Keratinocyte (primary cell): ENCODE measurements around the gene ACACA. TPM values are rescaled to one million over a fixed set of nuclear protein-coding genes. Genes with fewer than 3 reads are reported as not detected.

Source experiments
- DNase-seq: peaks from one replicate; pipeline ENCODE4 v3.0.0-alpha.2; 2011; ENCODE audit warnings: low read depth, missing footprints, low spot score
- FAIRE-seq: peaks from 2 replicates; lab custom pipeline; 2011; peaks lifted over from hg19 to GRCh38; lab: Jason Lieb, UNC
- H2AFZ ChIP-seq: 2 replicates; pipeline ENCODE4 v1.6.0; 2012; ENCODE audit warnings: low read length, control low read depth, inconsistent platforms; ENCODE audit not compliant: control insufficient read depth
- H3K27ac ChIP-seq: 2 replicates; pipeline ENCODE4 v1.5.1; 2011; ENCODE audit warnings: low read length; ENCODE audit not compliant: control insufficient read depth, insufficient read depth
- H3K27me3 ChIP-seq: 3 replicates; pipeline ENCODE4 v1.6.0; 2011; ENCODE audit warnings: low read length; ENCODE audit not compliant: control insufficient read depth, insufficient read depth; ENCODE audit errors: extremely low read depth
- H3K36me3 ChIP-seq, 2 experiments: 2 replicates in 1 of 2; 3 replicates in 1 of 2; pipeline ENCODE4 v1.5.1; 2011; ENCODE audit warnings: low read length in 2 of 2, mild to moderate bottlenecking in 1 of 2; ENCODE audit not compliant: control insufficient read depth in 2 of 2, insufficient read depth in 2 of 2; ENCODE audit errors: extremely low read depth in 1 of 2
- H3K4me1 ChIP-seq: 3 replicates; pipeline ENCODE4 v1.5.1; 2011; ENCODE audit warnings: low read length; ENCODE audit not compliant: control insufficient read depth, insufficient read depth; ENCODE audit errors: extremely low read depth
- H3K4me2 ChIP-seq: 3 replicates; pipeline ENCODE4 v1.6.0; 2011; ENCODE audit warnings: low read depth, low read length; ENCODE audit not compliant: control insufficient read depth, insufficient read depth; ENCODE audit errors: extremely low read depth
- H3K4me3 ChIP-seq, 3 experiments: fragments of 200-600 bp in 1 of 3; sonication (generic) in 1 of 3; 2 replicates in 2 of 3; 3 replicates in 1 of 3; pipeline ENCODE4 v1.5.1; 2011 to 2016; ENCODE audit warnings: low read length in 3 of 3, mild to moderate bottlenecking in 3 of 3, control low read depth in 2 of 3, inconsistent platforms in 1 of 3, low read depth in 1 of 3, mixed read lengths in 1 of 3, mixed run types in 1 of 3, moderate library complexity in 1 of 3; ENCODE audit not compliant: control insufficient read depth in 2 of 3, insufficient read depth in 2 of 3; ENCODE audit errors: extremely low read depth in 1 of 3
- H3K79me2 ChIP-seq: 2 replicates; pipeline ENCODE4 v1.6.0; 2012; ENCODE audit warnings: low read length; ENCODE audit not compliant: control insufficient read depth, insufficient read depth
- H3K9ac ChIP-seq: 3 replicates; pipeline ENCODE4 v1.6.0; 2011; ENCODE audit warnings: low read length; ENCODE audit not compliant: control insufficient read depth, insufficient read depth; ENCODE audit errors: extremely low read depth
- H3K9me1 ChIP-seq: 3 replicates; pipeline ENCODE4 v1.6.0; 2011; ENCODE audit warnings: low read length; ENCODE audit not compliant: control insufficient read depth, insufficient read depth; ENCODE audit errors: extremely low read depth
- H3K9me3 ChIP-seq: 2 replicates; pipeline ENCODE4 v1.5.1; 2012; ENCODE audit warnings: low read depth, low read length; ENCODE audit not compliant: control insufficient read depth
- H4K20me1 ChIP-seq: 3 replicates; pipeline ENCODE4 v1.6.0; 2011; ENCODE audit warnings: low read length; ENCODE audit not compliant: control insufficient read depth, insufficient read depth; ENCODE audit errors: extremely low read depth
- CTCF ChIP-seq, 3 experiments: IDR thresholded peaks in 1 of 3; conservative IDR thresholded peaks in 1 of 3; optimal IDR thresholded peaks in 1 of 3; 2 replicates in 2 of 3; 3 replicates in 1 of 3; pipeline versions ENCODE3 to v1.5.1; 2011; ENCODE audit warnings: low read length in 3 of 3, mild to moderate bottlenecking in 3 of 3, moderate library complexity in 2 of 3, control low read depth in 1 of 3, inconsistent platforms in 1 of 3; ENCODE audit not compliant: insufficient read depth in 2 of 3; ENCODE audit errors: extremely low read depth in 1 of 3
- EZH2 ChIP-seq: IDR thresholded peaks from one replicate; pipeline ENCODE4 v1.6.1; 2012; ENCODE audit warnings: inconsistent platforms, mild to moderate bottlenecking, low read length, moderate library complexity
- dilution Hi-C: fragments of 300-500 bp; cut with MboI; formaldehyde crosslinking; loops from one replicate; pipeline ENCODE4 v1.7.0; 2020; ENCODE audit warnings: low sequenced_read_pairs; ENCODE audit not compliant: extremely low pct_ligation_motif_present
- polyA plus RNA-seq, 5 experiments: library from polyadenylated mRNA; depleted of rRNA in 3 of 5; stranded (reverse) in 3 of 5; stranded (forward) in 1 of 5; unstranded in 1 of 5; fragments of >200 nt; gene quantifications; 1 replicate in 1 of 5; 2 replicates in 3 of 5; 3 replicates in 1 of 5; pipeline versions ENCODE4 v1.2.1 to v1.2.3, GENCODE V29; 2011 to 2012; ENCODE audit warnings: missing spikeins in 2 of 5, low read depth in 1 of 5, low replicate concordance in 1 of 5

The ACACA gene
- polyA plus RNA-seq, 1 donor (not counting 4 experiments of a cell fraction or from before 2014, with no cell fraction given), result 85.8 TPM

- Histone ChIP-seq H3K79me2 (peaks cover 14% of the 10 kb centered on the region), H4K20me1 (no peaks in the 10 kb centered on the region), H3K4me3 (no peak overlapping the region), H3K27ac (no peak overlapping the region), H3K9ac (no peak overlapping the region), H3K4me2 (no peak overlapping the region), H2AFZ (no peak overlapping the region), H3K36me3 (no peaks in the 10 kb centered on the region), H3K9me3 (no peaks in the 10 kb centered on the region), H3K9me1 (no peaks in the 10 kb centered on the region), H3K27me3 (no peaks in the 10 kb centered on the region), H3K4me1 (peaks cover 19% of the 10 kb centered on the region)
- no peak for TF ChIP-seq CTCF (optimal IDR thresholded peaks at IDR 0.05 in 1 of 3, IDR thresholded peaks at IDR 0.05 in 1 of 3, conservative IDR thresholded peaks at IDR 0.05 in 1 of 3; ENCODE audit: extremely low read depth in 1 of 3, insufficient read depth in 2 of 3, low read length in 3 of 3)
- TF ChIP-seq EZH2, result no peak
- FAIRE-seq, result no peak
- dilution Hi-C loops, result no loop called here
- DNase-seq, result no peak
These were observed 6.1 kb downstream of the ACACA start for GRCh38 chr17:37400505-37400904.

- no peak overlapping the region for H3K27ac ChIP-seq
These were observed 7.3 kb downstream of the ACACA start for GRCh38 chr17:37399265-37399803.

More at GRCh38 chr17:37399265-37399803, 7.3 kb downstream of the ACACA start:
- Histone ChIP-seq H3K27me3 (no peaks in the 10 kb centered on the region), H3K79me2 (peaks cover 7% of the 10 kb centered on the region), H3K9me3 (no peaks in the 10 kb centered on the region), H4K20me1 (no peaks in the 10 kb centered on the region), H2AFZ (no peak overlapping the region), H3K9ac (no peak overlapping the region), H3K4me3 (no peak overlapping the region), H3K9me1 (no peaks in the 10 kb centered on the region), H3K36me3 (no peaks in the 10 kb centered on the region), H3K4me1 (peaks cover 11% of the 10 kb centered on the region), H3K4me2 (peak overlapping the region; percentile 2)
- TF ChIP-seq EZH2 (no peak), CTCF (optimal IDR thresholded peaks at IDR 0.05 in 1 of 3, IDR thresholded peaks at IDR 0.05 in 1 of 3, conservative IDR thresholded peaks at IDR 0.05 in 1 of 3; ENCODE audit: extremely low read depth in 1 of 3, insufficient read depth in 2 of 3, low read length in 3 of 3) (no peak)
- dilution Hi-C loops, result no loop called here
- FAIRE-seq (no peak), DNase-seq (peak; percentile 28)
